Ovary (tissue), 3 donors: ENCODE measurements around the gene NBEA.

Source experiments
- EP300 ChIP-seq: sonication (generic); formaldehyde crosslinking; IDR thresholded peaks from one replicate; pipeline ENCODE4 v1.6.1; 2017; ENCODE audit warnings: antibody characterized with exemption
- POLR2A ChIP-seq: fragments of 450-650 bp; IDR thresholded peaks from one replicate; pipeline ENCODE4 v1.6.1; 2017; ENCODE audit warnings: antibody characterized with exemption, mild to moderate bottlenecking, moderate library complexity
- TF ChIP-seq, protein P1 (sequence below), 3 donors: fragments of 450-650 bp in 2 of 3; fragments of 200-600 bp in 1 of 3; IDR thresholded peaks; one replicate each; pipeline versions ENCODE4 v1.5.1 to v1.8.0; 2016 to 2022; ENCODE audit warnings: antibody characterized with exemption in 3 of 3, mild to moderate bottlenecking in 1 of 3
- donor health status: DM: no; HTN: no; CAD: no.

DNA sequence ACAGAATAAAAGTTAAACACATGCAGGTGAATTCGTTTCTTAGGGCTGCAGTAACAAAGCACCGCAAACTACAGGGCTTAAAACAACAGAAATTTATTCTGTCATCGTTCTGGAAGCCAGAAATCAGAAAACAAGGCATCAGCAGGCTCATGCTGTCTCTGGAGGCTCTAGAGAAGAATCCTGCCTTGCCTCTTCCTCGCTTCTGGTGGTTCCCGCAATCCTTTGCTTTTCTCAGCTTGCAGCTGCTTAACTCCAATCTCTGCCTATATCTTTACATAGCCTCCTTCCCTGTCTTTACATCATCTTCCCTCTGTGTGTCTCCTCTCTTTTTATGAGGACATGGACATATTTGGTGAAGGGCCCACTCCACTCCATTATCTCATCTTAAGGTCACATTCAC, 6.2 kb upstream of the NBEA start:
- TF ChIP-seq POLR2A (no peak), EP300 (no peak)
- TF ChIP-seq, protein P1, sequence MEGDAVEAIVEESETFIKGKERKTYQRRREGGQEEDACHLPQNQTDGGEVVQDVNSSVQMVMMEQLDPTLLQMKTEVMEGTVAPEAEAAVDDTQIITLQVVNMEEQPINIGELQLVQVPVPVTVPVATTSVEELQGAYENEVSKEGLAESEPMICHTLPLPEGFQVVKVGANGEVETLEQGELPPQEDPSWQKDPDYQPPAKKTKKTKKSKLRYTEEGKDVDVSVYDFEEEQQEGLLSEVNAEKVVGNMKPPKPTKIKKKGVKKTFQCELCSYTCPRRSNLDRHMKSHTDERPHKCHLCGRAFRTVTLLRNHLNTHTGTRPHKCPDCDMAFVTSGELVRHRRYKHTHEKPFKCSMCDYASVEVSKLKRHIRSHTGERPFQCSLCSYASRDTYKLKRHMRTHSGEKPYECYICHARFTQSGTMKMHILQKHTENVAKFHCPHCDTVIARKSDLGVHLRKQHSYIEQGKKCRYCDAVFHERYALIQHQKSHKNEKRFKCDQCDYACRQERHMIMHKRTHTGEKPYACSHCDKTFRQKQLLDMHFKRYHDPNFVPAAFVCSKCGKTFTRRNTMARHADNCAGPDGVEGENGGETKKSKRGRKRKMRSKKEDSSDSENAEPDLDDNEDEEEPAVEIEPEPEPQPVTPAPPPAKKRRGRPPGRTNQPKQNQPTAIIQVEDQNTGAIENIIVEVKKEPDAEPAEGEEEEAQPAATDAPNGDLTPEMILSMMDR (IDR thresholded peaks at IDR 0.05), result no peak
